GM12872 (cell line): ENCODE data around the gene FBXO21.

Source experiments
- TF ChIP-seq, protein P1 (sequence below): IDR thresholded peaks from 3 replicates; pipeline ENCODE4 v1.5.1; 2011; ENCODE audit warnings: low read depth, mild to moderate bottlenecking, low read length, moderate library complexity; ENCODE audit not compliant: insufficient read depth

The FBXO21 gene

DNA sequence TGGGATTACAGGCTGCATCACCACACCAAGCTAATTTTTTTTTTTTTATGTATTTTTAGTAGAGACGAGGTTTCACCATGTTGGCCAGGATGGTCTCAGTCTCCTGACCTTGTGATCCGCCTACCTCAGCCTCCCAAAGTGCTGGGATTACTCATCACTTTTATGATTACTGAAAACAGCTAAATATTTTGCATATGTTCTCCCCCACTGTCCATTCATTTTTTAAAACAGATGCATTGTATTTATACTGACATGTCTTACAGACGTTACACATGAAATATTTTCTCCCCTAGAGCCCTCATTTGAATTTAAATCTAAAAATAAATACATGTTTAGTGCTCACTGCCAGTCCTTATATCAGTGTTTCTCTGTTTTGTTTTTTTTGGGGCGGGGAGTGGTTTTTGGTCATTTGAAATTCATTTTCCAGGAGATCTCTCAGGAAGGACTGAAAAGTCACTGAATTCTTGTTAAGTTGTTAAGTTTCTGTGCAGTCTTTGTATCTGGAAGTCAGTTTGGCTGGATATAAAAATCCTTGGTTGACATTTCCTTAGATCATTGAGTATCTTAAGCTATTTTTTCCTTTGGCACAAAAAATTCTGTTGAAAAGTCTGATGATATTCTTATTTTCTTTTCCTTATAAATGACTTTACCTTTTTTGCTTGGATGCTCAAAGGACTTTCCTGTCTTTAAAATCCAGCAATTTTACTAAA, 9.4 kb downstream of the FBXO21 start:
- TF ChIP-seq, protein P1, sequence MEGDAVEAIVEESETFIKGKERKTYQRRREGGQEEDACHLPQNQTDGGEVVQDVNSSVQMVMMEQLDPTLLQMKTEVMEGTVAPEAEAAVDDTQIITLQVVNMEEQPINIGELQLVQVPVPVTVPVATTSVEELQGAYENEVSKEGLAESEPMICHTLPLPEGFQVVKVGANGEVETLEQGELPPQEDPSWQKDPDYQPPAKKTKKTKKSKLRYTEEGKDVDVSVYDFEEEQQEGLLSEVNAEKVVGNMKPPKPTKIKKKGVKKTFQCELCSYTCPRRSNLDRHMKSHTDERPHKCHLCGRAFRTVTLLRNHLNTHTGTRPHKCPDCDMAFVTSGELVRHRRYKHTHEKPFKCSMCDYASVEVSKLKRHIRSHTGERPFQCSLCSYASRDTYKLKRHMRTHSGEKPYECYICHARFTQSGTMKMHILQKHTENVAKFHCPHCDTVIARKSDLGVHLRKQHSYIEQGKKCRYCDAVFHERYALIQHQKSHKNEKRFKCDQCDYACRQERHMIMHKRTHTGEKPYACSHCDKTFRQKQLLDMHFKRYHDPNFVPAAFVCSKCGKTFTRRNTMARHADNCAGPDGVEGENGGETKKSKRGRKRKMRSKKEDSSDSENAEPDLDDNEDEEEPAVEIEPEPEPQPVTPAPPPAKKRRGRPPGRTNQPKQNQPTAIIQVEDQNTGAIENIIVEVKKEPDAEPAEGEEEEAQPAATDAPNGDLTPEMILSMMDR: no peak

DNA sequence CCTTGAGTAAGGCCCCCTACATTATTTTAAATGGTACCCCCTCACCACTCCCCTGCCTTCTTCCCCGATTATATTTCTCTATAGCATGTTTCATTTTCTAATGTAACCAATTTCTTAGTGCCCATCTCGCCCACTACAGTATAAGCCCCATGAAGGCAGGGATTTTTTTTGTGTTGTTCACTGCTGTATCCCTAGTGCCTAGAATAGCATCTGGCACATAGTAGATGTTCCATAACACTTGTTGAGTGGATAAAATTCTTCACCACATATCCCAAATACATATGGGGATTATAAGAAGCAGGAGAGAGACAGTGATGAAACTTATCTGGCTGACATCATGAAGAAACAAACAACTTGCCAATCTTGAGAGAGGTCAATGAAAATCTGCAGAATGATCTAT, 11.5 kb downstream of the FBXO21 start:
- TF ChIP-seq, protein P1: no peak

DNA sequence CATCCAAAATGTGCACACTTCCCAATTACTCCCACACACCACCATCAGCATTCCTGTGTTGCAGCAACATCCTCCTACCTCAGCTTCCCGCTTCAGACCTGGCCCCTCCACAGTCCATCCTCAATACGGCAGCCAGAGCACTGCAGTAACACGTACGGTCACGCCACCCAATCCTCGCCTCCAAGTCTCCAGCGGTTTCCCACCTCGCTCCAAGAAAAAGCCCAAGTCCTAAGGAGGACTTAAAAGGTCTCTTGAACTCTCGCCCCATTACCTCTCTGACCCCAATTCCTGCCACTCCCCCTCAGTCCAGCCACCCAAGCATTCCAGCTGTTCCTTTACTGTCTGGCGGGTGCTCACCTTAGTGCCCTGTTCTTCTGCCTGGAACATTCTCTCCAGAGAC, 12.0 kb downstream of the FBXO21 start:
- TF ChIP-seq, protein P1: no peak

DNA sequence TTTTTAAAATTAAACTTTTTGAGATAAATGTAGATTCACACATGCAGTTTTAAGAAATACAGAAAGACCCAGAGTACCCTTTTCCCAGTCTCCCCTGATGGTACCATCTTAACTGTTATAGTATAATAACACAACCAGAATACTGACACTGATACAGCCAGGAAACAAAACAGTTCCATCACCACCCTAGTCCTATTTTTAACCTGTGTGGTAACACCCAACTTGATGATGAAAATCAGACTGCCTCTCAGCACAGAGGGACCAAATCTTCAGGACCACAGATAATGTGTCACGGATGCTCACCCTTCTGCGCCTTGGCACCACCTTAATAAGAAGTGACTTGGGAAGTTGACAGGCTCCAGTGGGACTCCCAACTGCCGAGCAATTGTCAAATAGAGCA, 18.1 kb downstream of the FBXO21 start:
- TF ChIP-seq, protein P1: no peak

DNA sequence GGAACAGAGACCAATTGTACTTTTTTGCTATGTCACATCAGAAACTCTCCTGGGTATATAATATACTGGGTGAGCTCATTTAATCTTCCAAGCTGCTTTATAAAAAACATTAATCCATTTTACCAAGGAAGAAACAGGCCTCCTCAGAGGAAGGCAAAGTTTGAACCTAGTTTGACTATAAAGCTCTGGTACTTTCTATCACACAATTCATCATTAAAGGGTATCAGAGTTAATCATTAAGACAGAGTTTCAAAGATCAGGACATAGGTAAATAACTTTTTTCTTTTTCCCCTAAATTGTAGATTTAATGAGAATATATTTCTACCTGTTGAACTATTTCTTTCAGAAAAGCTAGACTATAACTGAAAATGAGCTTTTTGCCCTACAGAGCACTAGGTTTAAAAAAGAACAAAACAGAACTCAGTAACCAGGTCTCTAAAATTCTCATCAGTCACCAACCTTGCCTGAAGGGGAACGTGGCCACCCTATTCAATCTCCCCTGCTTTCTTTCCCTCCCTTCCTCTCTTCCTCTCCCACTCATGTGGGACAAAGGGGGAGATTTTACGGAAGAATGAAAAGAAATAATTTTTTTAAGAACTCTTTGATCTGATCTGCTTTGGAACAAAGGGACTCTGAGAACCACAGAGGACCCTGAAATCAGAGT, 18.6 kb downstream of the FBXO21 start:
- TF ChIP-seq, protein P1: no peak

DNA sequence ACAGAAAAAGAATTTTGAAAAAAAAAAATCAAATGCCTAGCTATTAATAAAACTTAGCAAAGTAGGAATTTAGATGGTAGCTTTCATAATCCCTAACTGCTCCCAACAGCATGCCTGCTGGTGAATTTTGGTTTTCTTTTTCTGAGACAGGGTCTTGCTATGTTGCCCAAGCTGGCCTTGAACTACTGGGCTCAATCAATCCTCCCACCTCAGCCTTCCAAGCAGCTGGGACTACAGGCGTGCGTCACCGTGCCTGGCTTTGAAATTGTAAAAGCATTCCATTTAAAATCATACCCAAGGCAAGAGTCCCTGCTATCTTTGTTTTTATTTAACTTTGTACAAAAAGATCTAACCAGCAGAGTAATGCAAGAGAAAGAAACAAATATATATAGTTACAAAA, 20.7 kb downstream of the FBXO21 start:
- TF ChIP-seq, protein P1: no peak

DNA sequence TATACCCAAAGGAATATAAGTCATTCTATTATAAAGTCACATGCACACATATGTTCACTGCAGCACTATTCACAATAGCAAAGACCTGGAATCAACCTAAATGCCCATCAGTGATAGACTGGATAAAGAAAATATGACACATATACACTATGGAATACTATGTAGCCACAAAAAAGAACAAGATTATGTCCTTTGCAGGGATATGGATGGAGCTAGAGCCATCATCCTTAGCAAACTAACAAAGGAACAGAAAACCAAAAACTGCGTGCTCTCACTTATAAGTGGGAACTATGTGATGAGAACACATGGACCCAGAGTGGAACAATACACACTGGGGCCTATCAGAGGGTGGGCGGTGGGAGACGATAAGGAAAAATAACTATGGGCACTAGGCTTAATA, 21.3 kb downstream of the FBXO21 start:
- TF ChIP-seq, protein P1: no peak
